SH-SY5Y (cell line): Measurements from ENCODE around the gene SERPINF2.

ENCODE experiments used
- GATA2 ChIP-seq: IDR thresholded peaks from 2 replicates; pipeline ENCODE4 v1.6.1; 2011; ENCODE audit warnings: mild to moderate bottlenecking, low read depth, low read length
- GATA3 ChIP-seq: IDR thresholded peaks from 2 replicates; pipeline ENCODE4 v1.6.1; 2011; ENCODE audit warnings: low read depth, mild to moderate bottlenecking, low read length, moderate library complexity

GRCh38 chr17:1762901-1763898, 20.5 kb downstream of the SERPINF2 start:
- TF ChIP-seq GATA3 = no peak
- TF ChIP-seq GATA2 = peak; percentile 58
